Medulla oblongata (tissue), 1 donor: ENCODE results near the gene TLE4.
A peak's percentile ranks its signal among the peaks of the same experiment; 100 is the strongest.
"Not testable (repeated sequence)": the region's sequence is repeated elsewhere in the genome, so short reads cannot be mapped to it uniquely, and the experiment has no call there.

Experiments used
- DNase-seq: peaks from one replicate; pipeline ENCODE4 v3.0.0-alpha.2; 2015; ENCODE audit errors: extremely low spot score

Gene TLE4

GRCh38 chr9:79637177-79637925, 65.6 kb downstream of the TLE4 start:
- DNase-seq = no peak

DNA sequence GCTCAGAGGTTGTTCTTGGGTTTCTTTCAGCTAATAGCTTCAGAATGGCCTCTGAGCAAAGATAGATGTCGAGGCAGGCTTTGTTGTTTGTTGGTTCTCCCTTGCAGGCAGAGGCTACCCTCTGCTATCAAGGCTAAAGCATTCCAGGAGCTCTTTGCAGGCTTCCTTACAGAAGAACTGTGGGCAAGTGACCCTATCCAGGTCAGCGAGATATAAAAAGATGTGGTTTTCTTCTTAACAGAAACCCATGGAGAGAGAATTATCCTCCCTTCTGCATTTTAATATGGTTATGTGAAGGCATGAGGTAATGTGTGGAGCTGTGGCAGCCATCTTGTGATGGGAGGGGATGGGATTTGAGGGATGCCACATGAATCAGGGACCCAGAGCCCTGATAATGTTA, 67.0 kb downstream of the TLE4 start:
- DNase-seq = no peak

GRCh38 chr9:79639354-79639753, 67.6 kb downstream of the TLE4 start:
- no peak for DNase-seq

DNA sequence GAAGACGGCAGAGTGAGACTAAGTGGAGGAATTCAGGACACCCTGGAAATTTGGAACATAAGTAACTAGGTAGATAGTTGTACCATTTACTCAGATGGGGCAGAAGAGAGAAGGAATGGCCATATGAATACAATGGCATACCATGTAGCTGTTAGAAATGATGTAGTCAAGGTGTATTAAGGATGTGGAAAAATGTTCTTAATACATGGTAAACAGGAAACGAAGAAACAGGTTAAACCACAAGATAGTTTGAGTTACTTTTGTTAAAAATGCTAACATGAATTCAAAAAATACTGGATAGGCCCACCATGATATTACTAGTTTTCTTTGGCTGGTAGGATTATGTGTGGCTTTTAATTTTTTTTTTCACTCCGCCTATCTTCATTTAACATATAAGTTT, 68.3 kb downstream of the TLE4 start:
- DNase-seq = not testable (repeated sequence)

DNA sequence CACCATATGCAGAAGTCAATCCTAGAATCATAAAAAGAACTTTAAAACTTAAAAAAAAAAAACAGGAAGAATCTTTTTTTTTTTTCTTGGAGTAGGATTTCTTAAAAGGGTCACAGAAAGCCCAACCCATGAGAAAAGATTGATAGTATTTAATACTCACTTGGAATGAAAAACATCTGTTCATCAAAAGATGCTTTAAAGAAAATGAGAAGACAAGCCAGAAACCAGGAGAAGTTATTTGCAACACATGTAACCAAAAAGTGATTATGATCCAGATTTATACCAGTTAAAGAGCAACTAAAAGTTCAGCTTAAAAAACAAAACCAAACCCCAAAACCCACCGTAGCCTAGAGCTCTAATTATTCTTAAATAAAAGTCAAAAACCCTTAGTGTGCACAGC, 69.3 kb downstream of the TLE4 start:
- DNase-seq = no peak

DNA sequence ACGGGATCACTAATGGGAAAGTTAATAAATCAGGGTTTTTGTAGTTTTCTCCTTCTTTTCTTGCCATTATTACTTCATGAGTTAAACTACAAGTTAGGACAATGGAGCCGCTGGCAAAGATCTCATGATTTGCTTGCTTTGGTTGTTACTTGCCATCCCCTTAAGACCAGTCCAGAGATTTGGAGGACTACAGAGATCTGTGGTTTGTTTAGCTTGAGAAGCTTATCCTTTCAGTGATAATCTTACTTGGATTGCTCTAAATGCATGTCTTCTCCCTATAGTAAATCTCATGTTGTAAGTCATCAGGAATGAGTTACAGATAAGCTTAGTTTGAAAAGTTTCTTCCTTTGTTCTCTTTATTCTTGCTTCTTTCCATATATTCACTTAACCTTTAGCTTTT, 70.9 kb downstream of the TLE4 start:
- DNase-seq = no peak

DNA sequence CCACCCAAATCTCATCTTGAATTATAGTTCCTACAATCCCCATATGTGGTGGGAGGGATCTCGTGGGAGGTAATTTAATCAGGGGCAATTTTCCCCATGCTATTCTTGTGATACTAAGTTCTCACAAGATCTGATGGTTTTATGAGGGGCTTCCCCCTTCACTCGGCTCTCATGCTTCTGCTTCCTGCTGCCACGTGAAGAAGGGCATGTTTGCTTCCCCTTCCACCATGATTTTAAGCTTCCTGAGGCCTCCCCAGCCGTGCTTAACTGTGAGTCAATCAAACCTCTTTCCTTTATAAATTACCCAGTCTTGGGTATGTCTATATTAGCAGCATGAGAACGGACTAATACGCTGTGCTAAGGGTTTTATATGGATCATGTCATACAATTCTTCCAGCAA, 72.3 kb downstream of the TLE4 start:
- no peak for DNase-seq

- DNase-seq = no peak
Measured at GRCh38 chr9:79644601-79645000, 72.8 kb downstream of the TLE4 start.

DNA sequence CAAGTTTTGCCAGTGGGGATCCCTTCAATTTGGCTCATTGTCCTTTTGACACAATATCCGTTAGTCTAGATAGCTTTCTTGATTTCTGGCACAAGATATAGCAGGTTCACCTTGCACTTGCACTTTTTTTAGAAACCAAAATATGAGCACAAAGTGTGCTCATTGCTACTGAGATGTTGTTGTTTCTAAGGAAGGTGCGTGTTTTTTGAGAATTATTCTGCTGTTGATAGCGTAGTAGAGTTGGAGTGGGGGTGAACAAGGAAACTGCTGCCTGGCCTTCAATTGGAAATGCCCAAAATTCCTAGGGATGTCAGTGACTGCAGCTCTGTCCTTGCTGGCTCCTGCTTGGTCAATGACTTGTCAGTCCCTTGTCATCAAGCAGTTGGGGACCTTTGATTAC, 73.3 kb downstream of the TLE4 start:
- no peak for DNase-seq

DNA sequence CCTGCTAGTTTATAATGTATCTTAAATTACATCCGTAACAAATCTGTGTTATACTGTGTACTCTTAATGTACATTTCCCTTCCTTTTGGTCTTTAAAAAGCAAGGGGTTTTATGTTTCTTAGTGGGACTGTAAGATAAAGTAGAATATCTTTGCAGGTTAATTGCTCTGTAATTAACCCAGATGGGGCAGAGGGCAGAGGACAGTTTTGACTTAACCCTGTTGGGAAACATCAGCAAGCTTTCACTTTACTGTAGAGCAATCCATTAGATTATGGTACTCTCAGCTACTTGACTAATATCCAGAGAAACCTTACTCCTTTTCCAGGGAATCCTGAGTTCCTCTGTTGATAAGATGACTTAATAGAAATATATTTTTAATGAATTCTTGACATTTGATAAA, 74.3 kb downstream of the TLE4 start:
- DNase-seq = no peak

GRCh38 chr9:79651251-79651795, 79.6 kb downstream of the TLE4 start:
- peak; percentile 56 for DNase-seq

GRCh38 chr9:79652598-79652997, 80.8 kb downstream of the TLE4 start:
- no peak for DNase-seq

GRCh38 chr9:79654591-79655382, 83.0 kb downstream of the TLE4 start:
- DNase-seq = not testable (repeated sequence)

DNA sequence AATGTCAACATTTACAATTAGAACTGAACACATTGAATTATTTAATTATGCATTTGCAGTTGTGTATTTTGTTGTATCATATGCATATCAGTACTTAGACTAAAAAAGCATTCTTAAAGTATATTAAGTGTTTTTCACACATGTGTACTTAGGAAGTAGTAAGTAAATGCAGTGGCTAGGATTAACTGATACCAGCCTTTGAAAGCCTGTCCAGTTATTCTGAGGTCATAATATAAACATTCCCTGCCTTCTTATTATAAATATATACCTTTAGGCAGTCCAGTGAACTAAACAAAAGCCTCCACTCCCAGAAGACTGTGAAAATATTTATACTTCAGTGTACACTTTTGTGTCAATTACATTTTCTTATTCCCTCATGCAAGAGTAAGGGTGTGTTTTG, 83.8 kb downstream of the TLE4 start:
- DNase-seq = no peak

- DNase-seq = no peak
Measured at GRCh38 chr9:79656169-79656568, 84.4 kb downstream of the TLE4 start.

- no peak for DNase-seq
Measured at GRCh38 chr9:79657891-79658290, 86.1 kb downstream of the TLE4 start.

GRCh38 chr9:79658926-79659325, 87.2 kb downstream of the TLE4 start:
- no peak for DNase-seq

DNA sequence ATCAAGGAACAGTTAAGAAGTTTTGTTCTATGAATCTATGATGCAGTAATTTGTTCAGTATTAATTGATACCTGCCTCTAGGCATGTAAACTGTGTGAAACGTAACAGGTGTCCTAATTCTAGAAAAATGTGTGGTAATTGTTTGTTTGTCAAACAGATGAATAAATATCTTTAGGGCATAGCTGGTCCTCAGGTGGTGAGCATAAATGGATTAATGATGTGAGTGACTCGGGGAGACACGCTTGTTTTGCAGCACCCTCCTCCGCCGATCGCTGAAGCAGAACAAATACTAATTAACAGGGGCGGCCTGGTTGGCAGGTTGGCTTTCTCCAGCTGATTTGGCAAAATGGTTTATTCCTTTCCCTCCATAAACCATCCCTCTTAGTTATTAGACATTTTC, 88.8 kb downstream of the TLE4 start:
- no peak for DNase-seq

DNA sequence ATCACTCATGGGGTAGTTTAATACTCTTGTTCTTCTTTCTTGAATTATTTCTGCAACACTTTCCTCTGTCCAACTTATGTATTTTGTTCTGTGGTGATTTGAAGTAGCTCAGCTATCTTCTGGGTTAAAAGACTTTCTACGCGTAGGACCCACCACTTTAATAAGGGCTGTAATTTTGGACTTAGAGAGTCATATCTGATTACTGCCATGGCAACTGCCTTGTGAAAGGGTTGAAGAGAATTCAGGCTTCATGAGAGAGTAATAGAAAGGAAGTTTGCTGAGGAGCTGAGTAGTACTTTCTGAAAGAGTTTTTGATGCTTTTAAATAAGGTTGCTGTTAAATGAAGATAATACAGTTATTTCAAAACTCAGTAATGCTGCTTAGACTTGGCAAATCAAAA, 89.5 kb downstream of the TLE4 start:
- no peak for DNase-seq

DNA sequence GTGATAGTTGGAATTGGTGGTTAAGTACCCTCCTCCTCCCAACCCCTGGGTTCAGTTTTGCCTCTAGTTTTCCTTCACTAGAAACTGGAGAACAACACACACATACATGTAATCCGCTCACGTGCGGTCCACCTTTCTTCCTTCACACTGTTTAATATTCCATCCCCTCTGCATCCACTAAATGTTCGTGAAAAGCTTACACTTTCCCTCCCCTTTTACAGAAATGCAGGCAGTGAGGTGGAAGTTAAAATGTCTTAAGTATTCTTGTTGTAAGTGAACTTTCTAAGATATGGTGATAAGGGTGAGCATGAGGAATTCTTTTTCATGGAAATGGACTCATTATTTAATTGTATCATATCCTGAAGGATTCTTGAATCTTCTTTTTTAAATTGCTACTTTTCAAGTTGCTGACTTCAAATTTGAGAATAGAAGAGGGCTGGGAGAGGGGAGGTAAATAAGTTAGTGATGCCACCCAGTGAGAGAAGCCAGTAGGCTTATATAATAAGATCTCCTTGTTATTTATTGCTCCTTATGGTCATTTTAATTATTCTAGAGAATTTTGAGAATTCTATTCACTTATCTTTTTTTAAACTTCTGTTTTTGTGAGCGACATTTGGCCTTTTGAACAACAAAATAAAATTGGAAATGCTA, 90.2 kb downstream of the TLE4 start:
- DNase-seq = peak; percentile 28

DNA sequence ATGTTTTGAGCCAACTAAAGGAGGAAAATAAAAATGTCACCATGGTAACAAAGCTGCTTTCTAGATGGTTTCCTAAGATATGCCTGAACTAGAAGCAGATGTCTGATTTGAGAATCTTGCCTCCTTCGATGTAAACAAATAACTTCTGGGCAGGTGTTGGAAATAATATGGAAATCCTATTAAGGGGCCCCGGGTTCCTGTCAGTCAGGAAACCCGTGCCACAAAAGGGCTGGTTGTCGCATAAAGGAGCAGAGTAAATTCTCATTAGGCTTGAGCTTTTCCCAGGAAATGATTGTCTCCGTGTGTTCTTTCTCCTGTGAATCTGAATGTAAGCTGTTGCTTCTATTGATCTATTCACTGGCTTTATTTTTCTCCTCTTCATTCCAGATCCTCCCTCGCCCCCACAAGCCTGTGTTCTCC, 90.8 kb downstream of the TLE4 start:
- DNase-seq = no peak

- peak; percentile 24 for DNase-seq
Measured at GRCh38 chr9:79663300-79663699, 91.5 kb downstream of the TLE4 start.

DNA sequence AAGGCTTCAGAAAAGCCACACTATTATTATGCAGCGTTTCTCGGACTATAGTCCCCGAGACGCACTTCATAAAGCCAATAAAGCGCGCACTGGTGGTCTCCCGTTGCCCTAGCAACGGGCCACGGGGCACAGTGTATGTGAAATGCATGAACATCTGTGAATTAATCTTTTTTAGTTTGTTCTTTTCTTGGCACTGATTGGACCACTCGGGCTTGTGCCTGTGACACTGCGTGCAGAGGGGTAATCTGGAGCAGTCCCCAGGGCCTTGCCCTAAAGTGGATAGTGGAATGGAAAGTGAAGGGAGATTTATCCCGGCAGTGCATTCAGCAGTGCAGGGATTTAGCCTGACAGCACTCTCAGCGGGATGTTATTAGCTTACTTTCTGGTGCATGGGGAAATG, 92.1 kb downstream of the TLE4 start:
- no peak for DNase-seq
